Measurements from ENCODE around the gene PLSCR3.

PLSCR3 gene

DNA sequence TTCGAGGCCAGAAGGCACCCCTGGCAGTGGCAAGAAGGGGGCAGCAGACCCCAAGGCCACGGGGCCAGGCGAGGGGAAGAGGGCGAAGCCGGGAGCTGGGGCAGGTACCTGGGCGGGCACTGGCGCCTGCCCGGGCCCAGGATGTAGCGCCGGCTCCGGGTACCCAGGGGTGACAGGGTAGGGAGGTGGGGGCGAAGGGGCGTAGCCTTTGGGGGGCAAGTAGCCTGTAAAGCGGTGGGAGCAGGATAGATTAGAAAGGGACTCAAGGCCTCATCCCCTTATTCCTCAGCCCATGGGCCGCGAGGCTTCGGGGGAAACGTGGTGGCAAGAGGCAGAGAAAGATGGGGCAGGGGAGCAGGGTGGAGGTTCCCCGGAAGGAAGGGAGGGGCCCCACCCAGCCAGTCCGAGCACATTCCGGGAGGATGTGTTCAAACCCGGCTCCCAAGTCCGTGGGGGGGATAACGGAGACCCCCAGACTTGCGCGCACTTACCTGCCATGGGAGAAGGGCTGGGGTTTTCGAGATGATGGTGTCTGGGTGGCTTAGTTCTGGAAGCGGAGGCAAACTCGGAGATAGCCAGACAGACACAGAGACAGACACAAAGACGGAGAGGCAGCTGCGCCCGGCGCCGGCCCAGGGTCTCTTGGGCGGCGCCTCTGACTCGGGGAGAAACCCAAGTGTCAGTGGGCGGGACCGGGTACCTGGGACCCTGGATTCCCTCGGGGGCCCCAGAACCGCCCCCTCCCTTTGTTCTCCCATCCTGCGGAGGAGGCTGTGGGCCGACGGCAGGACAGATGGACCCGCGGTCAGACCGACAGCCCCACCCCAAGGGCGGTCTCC, 493 bp downstream of the PLSCR3 start:
- Histone ChIP-seq H3K9ac (ENCODE audit: low read depth in 1 of 2, low read length in 2 of 2) (peak overlapping the region; percentile 64 to 67), H3K36me3 (ENCODE audit: control insufficient read depth in 1 of 2, insufficient read depth in 2 of 2, low read length in 2 of 2) (peaks cover 5 to 13% of the 10 kb centered on the region in 2 donors), H3K4me3 (ENCODE audit: low read depth in 1 of 2, low read length in 2 of 2) (peak overlapping the region; percentile 82 to 86), H3K4me1 (ENCODE audit: control insufficient read depth in 1 of 2, insufficient read depth in 2 of 2, low read length in 2 of 2) (peaks cover 10 to 14% of the 10 kb centered on the region in 2 donors), H3K27me3 (ENCODE audit: control insufficient read depth in 1 of 2, insufficient read depth in 2 of 2, low read length in 2 of 2) (no peaks in the 10 kb centered on the region), H3K9me3 (ENCODE audit: control insufficient read depth in 1 of 2, low read length in 2 of 2) (no peaks in the 10 kb centered on the region), H3K27ac (ENCODE audit: low read depth, low read length) (peak overlapping the region; percentile 90)

DNA sequence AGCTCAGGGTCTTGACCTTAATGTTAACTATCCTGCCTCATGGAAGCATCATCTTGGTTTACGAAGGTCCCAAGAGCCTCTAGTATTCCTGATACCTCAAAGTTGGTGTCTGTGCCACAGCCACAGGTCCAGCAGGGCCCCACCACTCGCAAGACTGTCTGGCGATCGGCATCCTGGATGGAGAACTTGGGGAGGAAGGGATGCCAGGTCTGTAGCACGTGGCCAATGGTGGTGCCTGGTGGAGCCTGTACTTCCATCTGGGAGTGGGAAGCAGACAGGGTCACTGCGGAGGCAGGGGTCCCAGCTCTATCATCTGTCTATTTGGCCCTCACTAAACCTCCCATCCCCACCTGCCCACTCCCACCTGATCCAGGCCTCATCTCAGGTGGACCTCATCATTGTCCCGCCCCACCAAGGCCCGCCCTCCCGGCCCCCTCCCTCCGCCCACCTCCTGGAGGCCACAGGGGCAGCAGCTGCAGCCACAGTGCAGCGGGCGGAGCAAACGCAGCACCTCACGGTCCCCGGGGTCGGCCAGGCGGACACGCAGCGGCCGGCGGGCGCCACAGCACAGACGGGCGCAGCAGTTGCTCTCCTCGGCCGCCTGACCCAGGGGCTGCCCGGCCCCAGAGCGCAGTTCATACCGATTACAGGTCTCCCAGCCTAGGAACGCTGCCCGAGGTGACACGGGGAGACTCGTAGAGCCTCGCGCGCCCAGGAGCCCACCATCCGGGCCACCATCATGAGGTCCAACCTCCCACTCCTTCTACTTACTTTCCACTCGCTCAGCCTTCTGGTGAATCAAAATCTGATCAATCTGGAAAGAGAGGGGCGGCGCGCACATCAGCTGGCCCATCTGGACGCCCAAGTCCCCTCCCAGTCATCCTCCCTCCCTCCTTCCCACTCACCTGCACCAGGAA, 1.4 kb downstream of the PLSCR3 start:
- H3K36me3 ChIP-seq (ENCODE audit: control insufficient read depth in 1 of 2, insufficient read depth in 2 of 2, low read length in 2 of 2), result peaks cover 5 to 21% of the 10 kb centered on the region in 2 donors
- peaks cover 10 to 14% of the 10 kb centered on the region in 2 donors for H3K4me1 ChIP-seq (ENCODE audit: control insufficient read depth in 1 of 2, insufficient read depth in 2 of 2, low read length in 2 of 2)
- no peak overlapping the region for H3K27ac ChIP-seq (ENCODE audit: low read depth, low read length)
- H3K9me3 ChIP-seq (ENCODE audit: control insufficient read depth in 1 of 2, low read length in 2 of 2), result no peaks in the 10 kb centered on the region
- peak overlapping the region; percentile 64 to 67 for H3K9ac ChIP-seq (ENCODE audit: low read depth in 1 of 2, low read length in 2 of 2)
- no peaks in the 10 kb centered on the region for H3K27me3 ChIP-seq (ENCODE audit: control insufficient read depth in 1 of 2, insufficient read depth in 2 of 2, low read length in 2 of 2)
- H3K4me3 ChIP-seq (ENCODE audit: low read depth in 1 of 2, low read length in 2 of 2), result peak overlapping the region; percentile 82 to 86

GRCh38 chr17:7391307-7391706, 3.0 kb downstream of the PLSCR3 start:
- Histone ChIP-seq H3K27ac (ENCODE audit: low read depth, low read length) (no peak overlapping the region), H3K27me3 (ENCODE audit: control insufficient read depth in 1 of 2, insufficient read depth in 2 of 2, low read length in 2 of 2) (no peaks in the 10 kb centered on the region), H3K9ac (ENCODE audit: low read depth in 1 of 2, low read length in 2 of 2) (no peak overlapping the region), H3K4me1 (ENCODE audit: control insufficient read depth in 1 of 2, insufficient read depth in 2 of 2, low read length in 2 of 2) (peaks cover 10 to 14% of the 10 kb centered on the region in 2 donors), H3K36me3 (ENCODE audit: control insufficient read depth in 1 of 2, insufficient read depth in 2 of 2, low read length in 2 of 2) (peaks cover 5 to 26% of the 10 kb centered on the region in 2 donors), H3K4me3 (ENCODE audit: low read depth in 1 of 2, low read length in 2 of 2) (no peak overlapping the region), H3K9me3 (ENCODE audit: control insufficient read depth in 1 of 2, low read length in 2 of 2) (no peaks in the 10 kb centered on the region)

DNA sequence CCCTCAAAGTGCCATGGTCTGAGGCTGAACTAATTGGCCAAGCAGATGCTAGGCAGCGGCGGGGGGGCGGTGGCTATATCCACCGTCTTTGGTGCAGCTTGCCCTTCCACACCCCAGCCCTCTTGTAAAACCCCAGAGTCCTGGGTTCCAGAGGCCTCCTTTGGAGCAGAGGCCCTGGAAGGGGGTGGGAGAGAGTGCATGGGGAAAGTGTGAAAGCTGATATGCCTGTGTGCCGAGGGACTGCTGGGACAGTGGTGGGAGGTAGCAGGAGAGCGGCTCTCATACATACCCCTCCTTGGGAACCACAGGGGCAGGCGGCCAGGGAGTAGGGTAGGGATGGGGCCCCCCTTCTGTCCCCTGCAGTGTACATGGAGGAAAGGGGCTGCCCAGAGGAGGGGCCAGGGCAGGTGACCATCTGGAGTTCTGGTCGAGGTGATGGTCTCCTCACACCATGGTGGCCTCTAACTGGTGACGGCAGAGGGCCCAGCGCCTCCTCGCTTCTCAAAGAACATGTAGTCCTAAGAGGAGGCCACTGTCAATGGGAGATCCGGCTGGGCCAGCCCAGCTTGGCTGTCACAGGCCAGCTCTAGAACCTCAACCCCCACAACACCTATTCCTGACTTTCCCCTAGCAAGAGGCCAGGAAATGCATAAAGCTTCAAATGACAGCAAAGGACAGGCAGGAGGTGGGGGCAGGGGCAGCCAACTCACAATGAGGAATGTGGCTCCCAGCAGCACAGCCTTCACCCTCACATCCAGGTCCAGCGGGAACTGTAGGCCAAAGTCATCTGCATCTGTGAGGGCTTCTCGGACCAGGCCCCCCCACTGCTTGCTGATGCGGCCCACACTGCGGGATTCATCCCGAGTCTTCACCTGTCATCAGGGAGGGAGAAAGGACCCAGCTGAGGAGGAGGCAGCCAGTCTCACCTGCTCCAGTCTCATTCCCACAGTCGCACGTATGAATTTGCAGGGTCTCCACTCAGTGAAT, 4.1 kb downstream of the PLSCR3 start:
- Histone ChIP-seq H3K36me3 (ENCODE audit: control insufficient read depth in 1 of 2, insufficient read depth in 2 of 2, low read length in 2 of 2) (peaks cover 5 to 32% of the 10 kb centered on the region in 2 donors), H3K27me3 (ENCODE audit: control insufficient read depth in 1 of 2, insufficient read depth in 2 of 2, low read length in 2 of 2) (no peaks in the 10 kb centered on the region), H3K9me3 (ENCODE audit: control insufficient read depth in 1 of 2, low read length in 2 of 2) (no peaks in the 10 kb centered on the region), H3K9ac (ENCODE audit: low read depth in 1 of 2, low read length in 2 of 2) (no peak overlapping the region), H3K4me1 (ENCODE audit: control insufficient read depth in 1 of 2, insufficient read depth in 2 of 2, low read length in 2 of 2) (peaks cover 10 to 14% of the 10 kb centered on the region in 2 donors), H3K4me3 (ENCODE audit: low read depth in 1 of 2, low read length in 2 of 2) (no peak overlapping the region), H3K27ac (ENCODE audit: low read depth, low read length) (no peak overlapping the region)

DNA sequence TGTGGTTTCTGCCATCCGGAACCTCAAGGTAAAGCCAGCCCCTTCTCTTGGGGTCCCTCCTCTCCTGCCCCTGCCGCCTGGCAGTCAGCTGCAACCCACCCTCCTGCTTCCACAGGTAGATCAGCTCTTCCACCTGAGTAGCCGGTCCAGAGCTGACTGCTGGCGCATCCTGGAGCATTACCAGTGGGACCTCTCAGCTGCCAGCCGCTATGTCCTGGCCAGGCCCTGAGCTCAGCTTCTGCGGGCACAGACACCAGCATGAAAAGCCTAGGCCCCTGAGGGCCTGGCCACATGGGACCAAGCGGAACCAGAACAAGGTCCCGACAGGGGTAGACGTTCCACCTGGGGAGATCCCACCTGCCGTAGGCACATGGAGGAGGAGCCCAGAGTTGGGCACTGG, 5.5 kb downstream of the PLSCR3 start:
- H3K4me1 ChIP-seq (ENCODE audit: control insufficient read depth in 1 of 2, insufficient read depth in 2 of 2, low read length in 2 of 2), result peaks cover 6 to 12% of the 10 kb centered on the region in 2 donors
- no peak overlapping the region for H3K27ac ChIP-seq (ENCODE audit: low read depth, low read length)
- no peak overlapping the region for H3K9ac ChIP-seq (ENCODE audit: low read depth in 1 of 2, low read length in 2 of 2)
- no peak overlapping the region for H3K4me3 ChIP-seq (ENCODE audit: low read depth in 1 of 2, low read length in 2 of 2)
- H3K36me3 ChIP-seq (ENCODE audit: control insufficient read depth in 1 of 2, insufficient read depth in 2 of 2, low read length in 2 of 2), result peaks cover 8 to 37% of the 10 kb centered on the region in 2 donors
- H3K27me3 ChIP-seq (ENCODE audit: control insufficient read depth in 1 of 2, insufficient read depth in 2 of 2, low read length in 2 of 2), result no peaks in the 10 kb centered on the region
- H3K9me3 ChIP-seq (ENCODE audit: control insufficient read depth in 1 of 2, low read length in 2 of 2), result no peaks in the 10 kb centered on the region

GRCh38 chr17:7384489-7385081, 9.7 kb downstream of the PLSCR3 start:
- H3K27ac ChIP-seq (ENCODE audit: low read depth, low read length), result no peak overlapping the region
- H3K4me3 ChIP-seq (ENCODE audit: low read depth in 1 of 2, low read length in 2 of 2), result peak overlapping the region; percentile 52 to 59
- no peak overlapping the region for H3K9ac ChIP-seq (ENCODE audit: low read depth in 1 of 2, low read length in 2 of 2)
- peaks cover 0 to 10% of the 10 kb centered on the region in 2 donors for H3K27me3 ChIP-seq (ENCODE audit: control insufficient read depth in 1 of 2, insufficient read depth in 2 of 2, low read length in 2 of 2)
- H3K4me1 ChIP-seq (ENCODE audit: control insufficient read depth in 1 of 2, insufficient read depth in 2 of 2, low read length in 2 of 2), result peaks cover 9 to 30% of the 10 kb centered on the region in 2 donors
- H3K9me3 ChIP-seq (ENCODE audit: control insufficient read depth in 1 of 2, low read length in 2 of 2), result no peaks in the 10 kb centered on the region
- peaks cover 8 to 31% of the 10 kb centered on the region in 2 donors for H3K36me3 ChIP-seq (ENCODE audit: control insufficient read depth in 1 of 2, insufficient read depth in 2 of 2, low read length in 2 of 2)

DNA sequence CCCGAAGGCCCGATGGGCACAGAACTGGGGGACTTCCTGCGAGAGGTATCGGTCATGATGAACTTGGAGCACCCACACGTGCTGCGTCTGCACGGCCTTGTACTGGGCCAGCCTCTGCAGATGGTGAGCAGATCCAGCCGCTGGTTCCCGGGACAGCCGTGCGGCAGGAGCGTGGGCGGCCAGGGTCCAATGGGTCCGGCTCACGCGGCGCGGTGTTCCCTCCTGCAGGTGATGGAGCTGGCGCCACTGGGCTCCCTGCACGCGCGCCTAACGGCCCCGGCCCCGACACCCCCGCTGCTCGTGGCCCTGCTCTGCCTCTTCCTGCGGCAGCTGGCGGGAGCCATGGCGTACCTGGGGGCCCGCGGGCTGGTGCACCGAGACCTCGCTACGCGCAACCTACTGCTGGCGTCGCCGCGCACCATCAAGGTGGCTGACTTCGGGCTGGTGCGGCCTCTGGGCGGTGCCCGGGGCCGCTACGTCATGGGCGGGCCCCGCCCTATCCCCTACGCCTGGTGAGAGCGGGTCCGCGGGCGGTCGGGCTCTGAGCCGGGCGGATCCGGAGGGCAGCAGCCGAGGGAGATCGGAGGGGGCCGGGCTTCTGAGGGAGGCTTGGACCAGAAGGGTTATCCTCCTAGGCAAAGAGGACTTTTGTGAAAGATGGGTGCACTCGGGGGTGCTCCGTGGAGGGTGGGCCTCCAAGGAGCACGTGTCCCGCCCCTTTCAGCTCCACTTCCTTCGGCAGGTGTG, 10.4 kb downstream of the PLSCR3 start:
- Histone ChIP-seq H3K27me3 (ENCODE audit: control insufficient read depth in 1 of 2, insufficient read depth in 2 of 2, low read length in 2 of 2) (peaks cover 0 to 10% of the 10 kb centered on the region in 2 donors), H3K9me3 (ENCODE audit: control insufficient read depth in 1 of 2, low read length in 2 of 2) (no peaks in the 10 kb centered on the region), H3K27ac (ENCODE audit: low read depth, low read length) (no peak overlapping the region), H3K36me3 (ENCODE audit: control insufficient read depth in 1 of 2, insufficient read depth in 2 of 2, low read length in 2 of 2) (peaks cover 3 to 24% of the 10 kb centered on the region in 2 donors), H3K9ac (ENCODE audit: low read depth in 1 of 2, low read length in 2 of 2) (peak overlapping the region in 1 of 2 donors; percentile 25), H3K4me1 (ENCODE audit: control insufficient read depth in 1 of 2, insufficient read depth in 2 of 2, low read length in 2 of 2) (peaks cover 9 to 30% of the 10 kb centered on the region in 2 donors), H3K4me3 (ENCODE audit: low read depth in 1 of 2, low read length in 2 of 2) (peak overlapping the region; percentile 52 to 59)

DNA sequence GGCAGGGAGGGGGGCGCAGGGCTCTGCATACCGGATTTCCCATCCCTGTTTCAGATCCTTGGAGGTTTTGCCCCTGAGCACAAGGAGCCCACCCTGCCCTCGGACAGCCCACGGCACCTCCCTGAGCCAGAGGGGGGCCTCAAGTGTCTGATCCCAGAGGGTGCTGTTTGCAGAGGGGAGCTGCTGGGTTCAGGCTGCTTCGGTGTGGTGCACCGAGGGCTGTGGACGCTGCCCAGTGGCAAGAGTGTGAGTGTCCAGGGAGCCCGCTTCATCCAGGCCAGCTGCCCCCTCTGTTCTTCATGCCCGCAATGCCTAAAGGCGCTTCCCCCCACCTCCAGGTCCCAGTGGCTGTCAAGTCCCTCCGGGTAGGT, 11.0 kb downstream of the PLSCR3 start:
- H3K4me3 ChIP-seq (ENCODE audit: low read depth in 1 of 2, low read length in 2 of 2), result peak overlapping the region; percentile 52 to 59
- peaks cover 2 to 20% of the 10 kb centered on the region in 2 donors for H3K36me3 ChIP-seq (ENCODE audit: control insufficient read depth in 1 of 2, insufficient read depth in 2 of 2, low read length in 2 of 2)
- no peaks in the 10 kb centered on the region for H3K9me3 ChIP-seq (ENCODE audit: control insufficient read depth in 1 of 2, low read length in 2 of 2)
- H3K27ac ChIP-seq (ENCODE audit: low read depth, low read length), result no peak overlapping the region
- peaks cover 9 to 30% of the 10 kb centered on the region in 2 donors for H3K4me1 ChIP-seq (ENCODE audit: control insufficient read depth in 1 of 2, insufficient read depth in 2 of 2, low read length in 2 of 2)
- peaks cover 0 to 10% of the 10 kb centered on the region in 2 donors for H3K27me3 ChIP-seq (ENCODE audit: control insufficient read depth in 1 of 2, insufficient read depth in 2 of 2, low read length in 2 of 2)
- H3K9ac ChIP-seq (ENCODE audit: low read depth in 1 of 2, low read length in 2 of 2), result peak overlapping the region in 1 of 2 donors; percentile 25
